GM10266 (cell line): ENCODE measurements around the gene LRRC49.

Source experiments
- DNase-seq: peaks from one replicate; pipeline ENCODE4 v3.0.0; 2012; ENCODE audit errors: extremely low spot score
- CTCF ChIP-seq: IDR thresholded peaks from 2 replicates; pipeline ENCODE4 v1.5.1; 2012; ENCODE audit warnings: mild to moderate bottlenecking, low read depth; ENCODE audit not compliant: control insufficient read depth, insufficient read depth; ENCODE audit errors: missing control alignments

Gene LRRC49

GRCh38 chr15:71048913-71049675 lies 156.5 kb downstream of the LRRC49 start:
- no peak for TF ChIP-seq CTCF
- DNase-seq, result no peak

GRCh38 chr15:71049706-71050422 lies 157.2 kb downstream of the LRRC49 start:
- DNase-seq, result no peak
- TF ChIP-seq CTCF, result no peak

- no peak for TF ChIP-seq CTCF
- DNase-seq, result no peak
Observed at GRCh38 chr15:71050461-71050860, 157.8 kb downstream of the LRRC49 start.

GRCh38 chr15:71051539-71051938 lies 158.9 kb downstream of the LRRC49 start:
- DNase-seq, result no peak
- TF ChIP-seq CTCF, result no peak

- no peak for TF ChIP-seq CTCF
- DNase-seq, result no peak
Observed at GRCh38 chr15:71052356-71052755, 159.7 kb downstream of the LRRC49 start.

GRCh38 chr15:71054286-71054952 lies 161.8 kb downstream of the LRRC49 start:
- DNase-seq, result no peak
- TF ChIP-seq CTCF, result no peak
